Mammary epithelial cell (primary cell): ENCODE data around the gene PHF2.

ENCODE experiments used
- EZH2 ChIP-seq: IDR thresholded peaks from 2 replicates; pipeline ENCODE4 v1.6.1; 2012; ENCODE audit warnings: low read length, inconsistent platforms, borderline replicate concordance
- TF ChIP-seq, protein P1 (sequence below), 2 donors: IDR thresholded peaks in 1 of 2; conservative IDR thresholded peaks in 1 of 2; 2 replicates each; pipeline ENCODE4 v1.5.1; 2011 to 2012; ENCODE audit warnings: inconsistent platforms in 2 of 2, low read length in 2 of 2, mild to moderate bottlenecking in 2 of 2, control low read depth in 1 of 2, low read depth in 1 of 2; ENCODE audit not compliant: insufficient read depth in 1 of 2; ENCODE audit errors: extremely low read depth in 1 of 2

DNA sequence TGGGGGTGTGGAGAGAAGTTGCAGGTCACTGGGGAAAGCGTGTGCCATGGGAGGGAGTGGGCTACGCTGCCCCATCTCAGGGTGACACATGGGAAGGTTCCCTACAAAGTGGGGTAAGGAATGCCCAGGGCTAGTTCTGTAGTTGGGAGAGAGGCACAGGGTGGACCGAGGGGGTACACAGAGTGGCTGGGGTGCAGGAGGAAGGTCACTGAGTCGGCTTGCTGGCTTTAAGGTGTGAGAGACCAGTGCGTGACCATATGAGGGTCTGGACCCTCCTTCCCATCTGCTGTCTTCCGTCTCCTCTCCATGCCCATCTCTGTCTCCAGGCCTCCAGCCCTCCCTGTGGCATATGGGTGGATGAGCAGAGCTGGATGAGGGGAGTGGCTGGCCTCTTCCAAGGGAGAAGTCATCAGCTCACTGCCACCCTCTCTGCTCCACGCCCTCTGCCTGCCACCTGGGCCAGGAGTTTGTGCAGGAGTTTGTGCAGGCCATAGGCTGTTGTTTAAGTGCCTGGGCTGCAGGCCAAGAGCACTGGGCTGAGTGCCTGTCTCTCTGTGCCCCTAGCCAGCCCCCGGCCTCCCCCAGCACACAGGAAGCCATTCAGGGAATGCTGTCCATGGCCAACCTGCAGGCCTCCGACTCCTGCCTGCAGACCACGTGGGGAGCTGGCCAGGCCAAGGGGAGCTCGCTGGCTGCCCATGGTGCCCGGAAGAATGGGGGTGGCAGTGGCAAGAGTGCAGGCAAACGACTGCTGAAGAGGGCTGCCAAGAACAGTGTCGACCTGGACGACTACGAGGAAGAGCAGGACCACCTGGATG, 96.8 kb downstream of the PHF2 start:
- TF ChIP-seq, protein P1, sequence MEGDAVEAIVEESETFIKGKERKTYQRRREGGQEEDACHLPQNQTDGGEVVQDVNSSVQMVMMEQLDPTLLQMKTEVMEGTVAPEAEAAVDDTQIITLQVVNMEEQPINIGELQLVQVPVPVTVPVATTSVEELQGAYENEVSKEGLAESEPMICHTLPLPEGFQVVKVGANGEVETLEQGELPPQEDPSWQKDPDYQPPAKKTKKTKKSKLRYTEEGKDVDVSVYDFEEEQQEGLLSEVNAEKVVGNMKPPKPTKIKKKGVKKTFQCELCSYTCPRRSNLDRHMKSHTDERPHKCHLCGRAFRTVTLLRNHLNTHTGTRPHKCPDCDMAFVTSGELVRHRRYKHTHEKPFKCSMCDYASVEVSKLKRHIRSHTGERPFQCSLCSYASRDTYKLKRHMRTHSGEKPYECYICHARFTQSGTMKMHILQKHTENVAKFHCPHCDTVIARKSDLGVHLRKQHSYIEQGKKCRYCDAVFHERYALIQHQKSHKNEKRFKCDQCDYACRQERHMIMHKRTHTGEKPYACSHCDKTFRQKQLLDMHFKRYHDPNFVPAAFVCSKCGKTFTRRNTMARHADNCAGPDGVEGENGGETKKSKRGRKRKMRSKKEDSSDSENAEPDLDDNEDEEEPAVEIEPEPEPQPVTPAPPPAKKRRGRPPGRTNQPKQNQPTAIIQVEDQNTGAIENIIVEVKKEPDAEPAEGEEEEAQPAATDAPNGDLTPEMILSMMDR (conservative IDR thresholded peaks at IDR 0.05 in 1 of 2, IDR thresholded peaks at IDR 0.05 in 1 of 2; ENCODE audit: extremely low read depth in 1 of 2, insufficient read depth in 1 of 2, low read depth in 1 of 2, low read length in 2 of 2): no peak
- no peak for TF ChIP-seq EZH2
